Effector memory CD8-positive, alpha-beta T cell (primary cell): ENCODE measurements around the gene BRAT1.
"Not testable (repeated sequence)": the region's sequence is repeated elsewhere in the genome, so short reads cannot be mapped to it uniquely, and the experiment has no call there.

Source experiments
- ATAC-seq: fragments of 150-1000 bp; cut with Tn5 transposase; replicated peaks from 2 replicates; pipeline ENCODE4 v1.10.0; 2021; ENCODE audit warnings: mild to moderate bottlenecking, moderate library complexity
- DNase-seq, 3 experiments: peaks; one replicate each; pipeline ENCODE4 v3.0.0; 2021
- H3K27ac Mint-ChIP-seq, 2 donors: one replicate each; pipeline ENCODE4 v1.8.0; 2022; ENCODE audit warnings: mild to moderate bottlenecking in 2 of 2, mixed read lengths in 2 of 2, moderate library complexity in 2 of 2
- H3K27me3 Mint-ChIP-seq, 2 donors: one replicate each; pipeline ENCODE4 v1.8.0; 2022; ENCODE audit warnings: mixed read lengths in 2 of 2
- H3K36me3 Mint-ChIP-seq: one replicate; pipeline ENCODE4 v1.8.0; 2022; ENCODE audit warnings: mild to moderate bottlenecking, moderate library complexity, mixed read lengths; ENCODE audit not compliant: insufficient read depth
- H3K4me1 Mint-ChIP-seq, 2 donors: one replicate each; pipeline ENCODE4 v1.8.0; 2022; ENCODE audit warnings: low read depth in 2 of 2, mixed read lengths in 2 of 2
- H3K4me3 Mint-ChIP-seq, 2 donors: one replicate each; pipeline ENCODE4 v1.8.0; 2022; ENCODE audit warnings: mild to moderate bottlenecking in 2 of 2, mixed read lengths in 2 of 2, moderate library complexity in 2 of 2
- H3K9me3 Mint-ChIP-seq, 2 donors: one replicate each; pipeline ENCODE4 v1.8.0; 2022; ENCODE audit warnings: mixed read lengths in 2 of 2

BRAT1 gene

DNA sequence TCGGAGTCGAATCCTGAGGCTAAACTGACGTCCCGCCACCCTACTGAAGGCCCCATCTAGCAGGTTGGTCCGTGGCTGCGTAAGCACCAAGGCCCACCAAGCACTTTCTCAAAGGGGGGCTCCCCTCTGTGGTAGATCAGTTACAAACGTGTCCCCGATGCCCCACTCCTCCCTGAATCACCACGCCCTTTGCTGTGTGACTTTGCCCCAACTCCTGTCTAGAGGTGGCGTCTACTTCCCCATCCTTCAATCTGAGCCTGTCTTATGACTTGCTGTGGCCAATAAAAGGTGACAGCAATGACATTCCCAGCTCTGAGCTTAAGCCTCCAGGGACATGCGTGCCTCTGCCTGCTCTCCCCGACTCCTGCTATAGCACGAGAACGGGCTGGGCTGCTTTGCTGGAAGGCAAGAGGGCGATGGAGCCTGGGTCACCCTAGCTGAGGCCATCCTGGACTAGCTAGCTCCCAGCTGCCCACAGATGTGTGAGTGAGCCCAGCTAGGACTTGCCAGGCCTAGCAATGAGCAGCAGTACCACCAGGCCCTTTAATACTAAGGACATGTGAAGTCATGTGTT, 23.0 kb downstream of the BRAT1 start:
- not testable (repeated sequence) for H3K9me3 Mint-ChIP-seq, ATAC-seq, H3K27me3 Mint-ChIP-seq, DNase-seq
- H3K36me3 Mint-ChIP-seq: peaks cover 80% of the 10 kb centered on the region
- H3K4me1 Mint-ChIP-seq: peaks cover 30 to 40% of the 10 kb centered on the region in 2 donors
- H3K27ac Mint-ChIP-seq: peak overlapping the region; percentile 69 to 87
- H3K4me3 Mint-ChIP-seq: peak overlapping the region; percentile 31 to 72

DNA sequence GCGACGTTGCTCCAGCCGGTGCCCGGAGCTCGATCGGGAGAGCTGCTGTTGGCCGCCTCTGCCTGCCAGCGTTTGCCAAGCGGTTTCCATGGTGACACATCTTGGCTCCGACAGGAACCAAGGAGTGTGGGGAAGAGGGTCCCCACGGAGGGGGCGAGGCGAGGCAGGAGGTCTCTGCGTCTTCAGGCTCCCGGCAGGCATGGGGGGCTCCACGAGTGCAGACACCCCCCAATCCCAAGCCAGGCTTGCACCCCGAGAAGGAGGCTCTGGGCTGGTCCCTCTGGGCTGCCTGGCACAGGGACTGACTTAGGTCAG, 23.6 kb downstream of the BRAT1 start:
- Mint-ChIP-seq H3K4me3 (peak overlapping the region in 1 of 2 donors; percentile 72), H3K27ac (peak overlapping the region; percentile 69 to 87), H3K36me3 (peaks cover 82% of the 10 kb centered on the region), H3K4me1 (peaks cover 34 to 44% of the 10 kb centered on the region in 2 donors)
- H3K27me3 Mint-ChIP-seq, H3K9me3 Mint-ChIP-seq, DNase-seq, ATAC-seq: not testable (repeated sequence)

DNA sequence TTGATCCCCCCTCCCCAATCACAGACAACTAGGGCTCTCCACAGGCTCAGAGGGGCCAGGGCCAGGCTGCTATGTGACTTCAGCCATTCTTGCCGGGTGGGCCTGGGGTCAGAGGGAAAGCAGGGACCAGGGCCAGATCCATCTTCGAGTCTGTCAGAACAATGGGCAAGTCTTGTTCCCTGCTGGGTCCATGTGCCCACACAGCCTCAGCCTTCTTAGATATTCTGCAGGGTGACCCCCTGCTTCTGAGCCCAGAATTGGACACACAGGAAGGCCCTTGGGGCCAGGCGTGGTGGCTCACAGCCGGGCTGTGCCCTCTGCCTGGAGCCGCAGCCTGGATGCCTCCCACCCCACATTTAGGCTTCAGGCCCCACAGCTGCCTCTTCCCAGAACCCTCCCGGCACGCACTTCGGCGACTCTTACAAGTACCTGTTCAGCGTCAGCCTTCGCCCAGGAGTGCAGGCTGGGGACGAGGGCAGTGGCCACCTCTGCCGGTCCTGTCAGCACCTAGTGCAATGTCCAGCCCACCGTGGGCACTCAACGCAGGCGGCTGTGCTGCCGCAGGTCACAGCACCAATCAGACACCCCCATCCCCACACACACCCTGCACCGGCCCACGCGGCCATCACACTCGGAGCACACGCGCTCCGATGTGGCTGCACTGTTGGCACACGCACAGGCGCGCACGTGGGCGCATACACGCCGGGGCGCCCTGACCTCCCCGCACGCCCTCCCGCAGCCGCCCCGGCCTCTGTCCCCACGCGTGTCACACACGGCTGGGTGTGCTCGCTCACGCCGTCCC, 24.1 kb downstream of the BRAT1 start:
- not testable (repeated sequence) for H3K9me3 Mint-ChIP-seq, H3K27me3 Mint-ChIP-seq, DNase-seq, ATAC-seq
- H3K4me3 Mint-ChIP-seq: peak overlapping the region; percentile 72 to 82
- peaks cover 87% of the 10 kb centered on the region for H3K36me3 Mint-ChIP-seq
- H3K27ac Mint-ChIP-seq: peak overlapping the region; percentile 96 to 97
- H3K4me1 Mint-ChIP-seq: peaks cover 34 to 46% of the 10 kb centered on the region in 2 donors

DNA sequence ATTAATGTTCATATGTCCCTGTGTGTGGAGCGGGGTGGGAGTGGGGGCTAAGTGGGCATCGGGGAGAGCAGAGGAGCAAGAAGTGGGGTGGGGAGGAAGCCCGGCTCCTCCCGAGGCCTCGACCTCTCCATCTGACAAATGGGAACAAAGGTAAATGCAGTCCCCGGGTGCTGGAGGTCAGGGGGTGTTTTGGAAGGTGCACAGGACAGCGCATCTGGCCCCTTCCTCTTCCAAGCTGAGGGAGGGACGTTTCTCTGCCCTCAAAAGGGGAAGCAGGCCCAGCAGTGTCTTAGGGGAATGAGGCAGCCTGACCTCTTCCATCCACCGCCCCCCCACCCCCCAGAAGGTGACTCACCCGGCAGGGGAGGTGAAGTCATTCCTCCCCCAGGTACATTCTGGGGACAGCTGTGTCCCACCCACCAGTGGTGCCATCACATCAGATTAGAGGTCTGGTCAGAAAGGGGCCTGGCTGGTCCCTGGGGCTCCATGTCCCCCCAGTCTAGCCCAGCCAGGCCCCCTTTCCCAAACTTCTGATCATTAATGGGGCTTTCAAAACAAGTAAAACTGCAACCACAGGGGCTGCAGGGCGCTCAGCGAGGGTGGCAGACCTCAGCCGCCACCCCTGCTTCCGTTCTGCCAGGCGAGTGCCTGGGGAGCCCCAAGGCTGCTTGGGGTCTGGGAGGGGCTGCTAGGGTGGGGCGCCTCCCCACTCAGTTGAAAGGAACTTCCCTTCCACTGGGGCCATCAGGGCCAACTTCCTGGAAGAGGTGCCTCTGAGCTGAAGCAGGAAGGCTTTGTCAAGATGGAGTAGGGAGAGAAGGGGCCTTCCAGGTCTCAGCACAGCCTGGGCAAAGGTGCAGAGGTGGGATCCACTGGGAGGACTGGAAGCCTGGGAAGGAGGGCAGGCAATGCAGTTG, 25.0 kb downstream of the BRAT1 start:
- peak overlapping the region; percentile 72 to 82 for H3K4me3 Mint-ChIP-seq
- peaks cover 39 to 52% of the 10 kb centered on the region in 2 donors for H3K4me1 Mint-ChIP-seq
- no peaks in the 10 kb centered on the region for H3K27me3 Mint-ChIP-seq
- H3K9me3 Mint-ChIP-seq: no peaks in the 10 kb centered on the region
- DNase-seq (peak; percentile 76 to 81 (median 81)), ATAC-seq (peak; percentile 74)
- H3K27ac Mint-ChIP-seq: peak overlapping the region; percentile 96 to 97
- H3K36me3 Mint-ChIP-seq: peaks cover 90% of the 10 kb centered on the region

DNA sequence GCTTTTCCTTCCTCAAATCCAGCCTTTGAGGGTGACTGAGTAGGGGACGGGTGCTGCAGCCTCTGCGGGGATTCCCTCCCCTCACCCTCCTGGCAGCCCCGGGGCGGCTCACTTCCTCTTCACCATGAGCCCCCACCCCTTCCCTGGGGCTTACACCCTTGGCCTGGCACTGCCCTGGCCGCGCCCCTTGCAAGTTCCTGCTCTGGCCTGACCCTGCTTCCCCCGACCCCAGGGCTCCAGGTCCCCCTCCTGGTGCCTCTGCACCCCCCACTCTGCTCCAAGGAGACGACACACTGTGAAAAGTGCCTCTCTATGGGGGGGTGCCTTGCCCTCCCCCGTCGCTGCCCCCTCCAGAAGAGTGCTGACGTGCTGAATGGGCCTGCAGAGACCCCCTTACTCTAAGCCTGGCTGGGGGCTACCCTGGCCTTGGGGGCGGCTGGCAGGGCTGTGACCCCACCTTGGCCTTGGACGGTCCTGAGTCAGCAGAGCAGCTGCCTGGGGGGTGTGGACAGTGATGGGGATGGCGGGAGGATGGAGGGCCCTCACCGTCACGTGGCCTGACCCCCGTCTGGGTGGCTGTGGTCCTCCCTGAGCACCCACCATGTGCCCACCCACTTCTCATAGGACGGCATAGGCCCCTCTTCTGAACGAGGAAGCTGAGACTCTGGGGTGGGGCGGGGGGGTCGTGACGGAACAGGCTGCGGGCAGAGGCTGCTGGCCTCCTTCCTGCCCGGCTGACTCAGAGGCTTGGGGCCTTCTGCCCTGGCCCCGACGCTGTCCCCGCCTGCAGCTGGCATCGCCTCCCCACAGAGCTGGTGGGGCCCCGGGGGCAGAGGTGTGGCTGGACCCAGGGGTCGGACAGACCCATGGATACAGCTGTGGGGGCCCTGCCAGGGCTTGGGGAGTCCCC, 25.9 kb downstream of the BRAT1 start:
- H3K9me3 Mint-ChIP-seq: no peaks in the 10 kb centered on the region
- peaks cover 89% of the 10 kb centered on the region for H3K36me3 Mint-ChIP-seq
- ATAC-seq (peak; percentile 53), DNase-seq (peak; percentile 39 to 57 (median 55))
- H3K4me3 Mint-ChIP-seq: peak overlapping the region; percentile 72 to 82
- peak overlapping the region; percentile 96 to 97 for H3K27ac Mint-ChIP-seq
- H3K27me3 Mint-ChIP-seq: no peaks in the 10 kb centered on the region
- peaks cover 39 to 52% of the 10 kb centered on the region in 2 donors for H3K4me1 Mint-ChIP-seq

DNA sequence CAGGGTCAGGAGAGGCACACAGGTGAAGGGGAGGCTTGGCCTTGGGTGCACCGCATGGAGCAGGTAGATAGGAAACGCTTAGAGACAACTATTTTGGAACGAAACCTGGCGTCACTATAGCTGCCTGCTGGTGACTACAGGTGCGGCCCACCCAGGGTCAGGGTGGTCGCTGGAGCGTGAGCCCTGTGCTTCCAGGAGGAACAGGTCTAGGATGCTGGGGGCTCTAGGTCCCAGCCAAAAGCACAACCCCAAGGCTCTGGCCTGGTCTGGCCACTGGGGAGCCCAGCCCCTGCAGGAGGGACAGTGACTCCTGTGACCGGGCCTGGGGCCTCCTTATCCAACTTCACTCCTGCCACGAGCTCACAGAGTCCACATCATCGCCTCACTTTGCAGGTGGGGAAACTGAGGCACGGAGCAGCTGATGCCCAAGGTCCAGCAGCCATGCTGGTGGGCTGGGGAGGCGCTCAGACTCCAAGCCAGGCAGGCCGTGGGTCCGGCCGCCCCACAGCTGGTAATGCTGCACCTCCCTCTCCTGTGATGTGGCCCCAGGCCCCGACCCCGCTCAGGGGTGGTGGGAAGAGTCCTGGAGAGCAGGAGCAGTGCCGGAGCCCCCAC, 26.7 kb downstream of the BRAT1 start:
- Mint-ChIP-seq H3K4me1 (peaks cover 39 to 52% of the 10 kb centered on the region in 2 donors), H3K36me3 (peaks cover 96% of the 10 kb centered on the region), H3K9me3 (no peaks in the 10 kb centered on the region), H3K4me3 (peak overlapping the region; percentile 72 to 82), H3K27me3 (no peaks in the 10 kb centered on the region), H3K27ac (peak overlapping the region; percentile 96 to 97)
- DNase-seq (no peak), ATAC-seq (no peak)

DNA sequence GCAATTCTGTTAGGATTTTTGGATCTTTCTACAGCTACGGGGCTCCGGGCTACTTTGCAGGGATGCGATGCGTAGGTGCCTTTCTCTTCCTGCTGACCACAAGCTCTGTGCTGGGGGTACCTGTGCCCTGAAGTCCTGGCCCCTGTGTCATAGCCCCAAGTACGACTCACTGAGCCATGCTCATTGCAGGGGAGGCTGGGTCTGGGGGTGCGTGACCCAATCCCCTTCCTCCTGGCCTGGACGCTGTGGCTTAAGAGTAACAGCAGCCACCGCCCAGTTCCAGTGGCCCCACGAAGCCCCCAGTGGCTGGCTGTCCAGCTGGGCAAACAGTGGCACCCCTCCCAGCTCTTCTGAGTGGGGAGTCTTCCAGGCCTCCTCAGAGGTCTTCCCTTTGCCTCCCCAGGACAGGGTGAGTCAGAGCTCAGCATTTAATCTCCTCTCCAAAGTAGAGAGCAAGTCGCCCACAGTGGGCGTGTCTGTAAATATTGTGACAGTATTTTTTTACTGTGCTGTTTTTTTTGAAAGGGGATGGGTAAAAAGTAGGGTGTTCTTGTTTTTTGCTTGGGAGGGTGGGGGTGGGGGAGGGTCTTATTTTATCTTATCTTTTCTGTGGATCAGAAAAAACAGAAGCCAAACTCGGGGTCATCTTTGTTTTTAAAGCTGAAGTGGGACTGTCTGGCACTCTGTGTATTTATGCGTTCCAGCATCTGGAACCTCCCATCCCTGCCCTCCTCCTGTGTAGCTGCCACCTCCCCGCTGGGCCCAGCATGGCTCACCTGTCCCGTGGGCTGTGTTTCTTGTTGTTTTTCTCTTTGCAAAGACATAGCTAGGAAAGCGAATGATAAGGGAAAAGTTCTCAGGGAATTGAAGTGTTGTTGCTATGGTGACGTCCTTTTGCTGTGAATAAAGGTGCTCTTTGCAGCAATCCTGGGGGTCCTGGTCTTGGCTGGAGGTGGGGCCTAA, 27.5 kb downstream of the BRAT1 start:
- DNase-seq (peak in 1 of 3 experiments; percentile 42), ATAC-seq (peak; percentile 7)
- no peaks in the 10 kb centered on the region for H3K27me3 Mint-ChIP-seq
- H3K4me1 Mint-ChIP-seq: peaks cover 43 to 56% of the 10 kb centered on the region in 2 donors
- no peaks in the 10 kb centered on the region for H3K9me3 Mint-ChIP-seq
- peak overlapping the region; percentile 72 to 82 for H3K4me3 Mint-ChIP-seq
- peaks cover 96% of the 10 kb centered on the region for H3K36me3 Mint-ChIP-seq
- peak overlapping the region; percentile 96 to 97 for H3K27ac Mint-ChIP-seq

DNA sequence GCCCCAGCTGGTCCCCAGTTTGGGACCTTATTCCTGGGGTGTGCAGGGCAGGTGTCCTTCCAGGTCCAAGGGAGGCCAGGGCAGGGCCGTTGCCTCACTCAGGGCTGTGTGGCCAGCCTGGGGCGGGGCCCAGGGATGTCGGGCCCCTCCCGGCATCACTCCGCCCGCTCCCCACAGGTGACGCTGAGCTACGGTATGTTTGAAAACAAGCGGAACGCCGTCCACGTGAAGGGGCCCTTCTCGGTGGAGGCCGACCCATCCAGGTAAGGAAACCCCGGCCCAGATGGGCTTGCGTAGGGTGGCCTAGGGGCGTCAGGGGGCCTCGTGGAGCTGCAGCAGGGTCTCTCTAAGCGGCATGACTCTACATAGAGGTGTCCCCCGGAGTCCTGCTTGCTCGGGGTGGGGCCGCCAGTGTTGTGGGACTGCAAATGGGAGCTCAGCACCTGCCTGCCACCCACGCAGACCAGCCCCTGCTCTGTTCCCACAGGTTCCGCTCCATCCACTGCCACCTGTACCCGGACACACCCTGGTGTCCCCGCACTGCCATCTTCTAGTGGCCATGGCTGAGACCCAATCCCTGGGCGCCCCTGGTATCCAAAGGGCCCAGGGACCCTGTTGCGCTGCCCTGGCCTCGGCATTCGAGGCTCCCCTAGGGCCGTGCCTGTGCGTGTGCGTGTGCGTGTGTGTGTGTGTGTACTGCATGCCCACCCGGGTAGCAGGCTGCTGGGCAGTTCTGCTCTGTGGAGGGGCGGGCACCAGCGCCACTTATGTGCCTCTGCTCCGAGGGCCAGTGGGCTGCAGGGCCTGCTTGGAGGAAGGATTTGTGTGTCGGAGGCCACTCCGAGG, 28.4 kb downstream of the BRAT1 start:
- peaks cover 49 to 61% of the 10 kb centered on the region in 2 donors for H3K4me1 Mint-ChIP-seq
- no peaks in the 10 kb centered on the region for H3K27me3 Mint-ChIP-seq
- H3K9me3 Mint-ChIP-seq: no peaks in the 10 kb centered on the region
- peak overlapping the region in 1 of 2 donors; percentile 72 for H3K4me3 Mint-ChIP-seq
- DNase-seq (no peak), ATAC-seq (no peak)
- peak overlapping the region in 1 of 2 donors; percentile 96 for H3K27ac Mint-ChIP-seq
- H3K36me3 Mint-ChIP-seq: peaks cover 97% of the 10 kb centered on the region

DNA sequence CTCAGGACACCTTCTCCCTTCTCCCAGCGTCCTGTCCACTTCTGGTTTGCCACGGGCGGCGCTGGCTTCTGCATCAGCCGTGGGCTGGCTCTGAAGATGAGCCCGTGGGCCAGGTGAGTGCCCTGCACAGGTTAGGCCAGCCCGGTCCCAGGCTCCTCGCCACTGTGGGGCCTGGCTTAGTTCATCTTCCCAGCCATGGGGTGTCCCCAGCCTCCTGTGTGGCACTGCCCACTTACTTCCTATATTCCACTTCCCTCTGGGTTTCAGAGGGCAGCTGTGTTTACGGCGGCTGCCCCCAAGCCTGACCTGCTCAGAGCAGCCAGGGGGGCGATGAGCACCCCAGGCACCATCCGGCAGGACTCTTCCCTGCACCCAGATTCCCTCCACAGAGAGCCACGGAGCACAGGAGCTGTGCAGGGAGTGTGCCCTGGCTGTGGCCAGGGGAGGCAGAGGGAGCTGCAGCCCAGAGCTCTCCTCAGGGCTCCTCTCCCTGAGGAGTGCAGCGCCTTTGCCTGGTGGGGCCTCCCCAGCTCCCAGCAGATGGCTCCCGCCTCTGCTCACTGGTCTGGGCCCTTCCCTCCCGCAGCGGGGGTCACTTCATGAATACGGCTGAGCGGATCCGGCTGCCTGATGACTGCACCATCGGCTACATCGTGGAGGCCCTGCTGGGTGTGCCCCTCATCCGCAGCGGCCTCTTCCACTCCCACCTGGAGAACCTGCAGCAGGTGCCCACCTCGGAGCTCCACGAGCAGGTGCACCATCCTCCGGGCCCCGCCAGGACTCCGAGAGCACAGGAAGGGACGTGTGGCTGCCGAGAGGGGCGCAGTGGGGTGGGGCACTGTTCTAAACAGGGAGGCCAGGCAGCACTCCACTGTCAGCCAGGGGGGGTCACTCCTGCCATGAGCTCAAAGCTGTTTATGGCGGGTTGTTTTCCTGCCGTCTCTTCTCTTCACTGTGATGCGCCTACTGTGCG, 29.4 kb downstream of the BRAT1 start:
- ATAC-seq: no peak
- no peak for DNase-seq
- peak overlapping the region in 1 of 2 donors; percentile 96 for H3K27ac Mint-ChIP-seq
- H3K9me3 Mint-ChIP-seq: no peaks in the 10 kb centered on the region
- peaks cover 95% of the 10 kb centered on the region for H3K36me3 Mint-ChIP-seq
- H3K4me1 Mint-ChIP-seq: peaks cover 52 to 63% of the 10 kb centered on the region in 2 donors
- H3K27me3 Mint-ChIP-seq: no peaks in the 10 kb centered on the region
- peak overlapping the region in 1 of 2 donors; percentile 13 for H3K4me3 Mint-ChIP-seq
